Smooth muscle cell (in vitro differentiated cells): ENCODE measurements around the gene DCDC2C. TPM values are rescaled to one million over a fixed set of nuclear protein-coding genes. Genes with fewer than 3 reads are reported as not detected.

Experiments used
- DNase-seq: peaks from one replicate; lab custom pipeline; 2025; ENCODE audit not compliant: unreplicated experiment; lab: John Stamatoyannopoulos, UW
- H2AFZ ChIP-seq: fragments of 200-600 bp; sonication (generic); 2 replicates; pipeline ENCODE4 v1.6.0; 2016; ENCODE audit warnings: antibody characterized with exemption, low read depth, mild to moderate bottlenecking
- H3F3A ChIP-seq: fragments of 200-600 bp; sonication (generic); 2 replicates; pipeline ENCODE4 v1.6.0; 2017; ENCODE audit warnings: antibody characterized with exemption, low read depth
- H3K27ac ChIP-seq: fragments of 200-600 bp; sonication (generic); 2 replicates; pipeline ENCODE4 v1.5.1; 2016; ENCODE audit warnings: low read depth, mild to moderate bottlenecking
- H3K27me3 ChIP-seq: fragments of 200-600 bp; sonication (generic); 2 replicates; pipeline ENCODE4 v1.6.1; 2016; ENCODE audit warnings: low read depth, mild to moderate bottlenecking
- H3K36me3 ChIP-seq: fragments of 200-600 bp; sonication (generic); 2 replicates; pipeline ENCODE4 v1.5.1; 2016; ENCODE audit warnings: low read depth
- H3K4me1 ChIP-seq: fragments of 200-600 bp; sonication (generic); 2 replicates; pipeline ENCODE4 v1.5.1; 2016; ENCODE audit warnings: low read depth
- H3K4me2 ChIP-seq: fragments of 200-600 bp; sonication (generic); 2 replicates; pipeline ENCODE4 v1.6.0; 2016; ENCODE audit warnings: mild to moderate bottlenecking
- H3K4me3 ChIP-seq: fragments of 200-600 bp; sonication (generic); 2 replicates; pipeline ENCODE4 v1.5.1; 2016; ENCODE audit warnings: mild to moderate bottlenecking
- H3K79me2 ChIP-seq: fragments of 200-600 bp; sonication (generic); 2 replicates; pipeline ENCODE4 v1.6.0; 2016; ENCODE audit warnings: low read depth, mild to moderate bottlenecking
- H3K9ac ChIP-seq: fragments of 200-600 bp; sonication (generic); 2 replicates; pipeline ENCODE4 v1.6.0; 2016; ENCODE audit warnings: low read depth
- H3K9me3 ChIP-seq: fragments of 200-600 bp; sonication (generic); replicated peaks from 2 replicates; pipeline ENCODE4 v1.5.1; 2016; ENCODE audit warnings: low read depth
- H4K20me1 ChIP-seq: fragments of 200-600 bp; sonication (generic); 2 replicates; pipeline ENCODE4 v1.6.0; 2016; ENCODE audit warnings: low read depth
- CTCF ChIP-seq: fragments of 200-600 bp; sonication (generic); IDR thresholded peaks from 2 replicates; pipeline ENCODE4 v1.5.1; 2017; ENCODE audit warnings: borderline replicate concordance, mild to moderate bottlenecking, antibody characterized with exemption; ENCODE audit not compliant: insufficient read depth, poor library complexity, severe bottlenecking
- WGBS: methylation state at CpG from one replicate; pipeline ENCODE4 v1.1.7; 2016; ENCODE audit warnings: low lambda C conversion rate; 5-methylcytosine and 5-hydroxymethylcytosine counted together
- polyA plus RNA-seq: library from polyadenylated mRNA; unstranded; fragments of >200 nt; fragmentation: Nextera tagmentation; extraction: Ambion mirVana; gene quantifications from 2 replicates; pipeline ENCODE4 v1.2.1, GENCODE V29; 2016
- total RNA-seq: library from RNA; depleted of rRNA; stranded (reverse); fragments of >200 nt; gene quantifications from 2 replicates; pipeline ENCODE4 v1.2.3, GENCODE V29; 2014

DCDC2C gene
- total RNA-seq = not detected in 2 replicates
- polyA plus RNA-seq = not detected in 2 replicates

DNA sequence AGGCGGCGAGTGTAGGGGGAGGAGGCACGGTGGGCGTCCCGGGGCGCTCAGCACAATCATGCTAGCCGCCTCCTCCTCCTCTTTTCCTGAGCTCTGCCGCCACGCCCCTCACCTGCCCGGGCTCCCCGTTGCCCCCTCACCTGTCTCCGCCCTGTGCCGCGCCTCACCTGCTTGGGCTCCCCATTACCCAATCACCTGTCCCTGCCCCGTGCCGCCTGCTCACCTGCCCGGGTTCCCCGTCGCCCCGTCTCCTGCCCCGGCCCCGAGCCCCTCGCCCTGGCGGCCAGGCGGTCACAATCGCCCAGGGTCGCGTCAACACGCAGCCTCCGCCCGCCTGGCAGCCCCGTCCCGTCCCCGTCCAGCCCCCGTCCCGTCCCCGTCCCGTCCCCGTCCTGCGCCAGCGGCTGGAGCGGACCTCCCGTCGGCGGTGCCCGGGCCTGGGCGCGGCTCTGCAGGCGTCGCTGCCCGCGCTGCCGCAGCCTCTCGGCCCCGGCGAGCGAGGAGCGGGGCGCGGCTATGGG lies at the start of gene DCDC2C:
Gene DCDC2C (plus strand): TSS at position 340 of the 521 bp plus-strand sequence. CDS start 177 bp downstream, at position 517.
- Histone ChIP-seq H3K27ac (no peak within 1 kb of the TSS), H3K9me3 (no peaks in the 10 kb centered on the region), H3K36me3 (no peaks in the 10 kb centered on the region), H3K4me1 (peaks cover 3% of the 10 kb centered on the region), H2AFZ (no peak within 1 kb of the TSS), H3K9ac (no peak within 1 kb of the TSS), H4K20me1 (no peaks in the 10 kb centered on the region), H3K79me2 (no peaks in the 10 kb centered on the region), H3F3A (no peaks in the 10 kb centered on the region), H3K27me3 (no peaks in the 10 kb centered on the region), H3K4me2 (no peak within 1 kb of the TSS), H3K4me3 (no peak within 1 kb of the TSS)
- no peak for DNase-seq
- 100% methylated on average over 10 of the region's 60 CpGs for WGBS
- TF ChIP-seq CTCF = no peak

DNA sequence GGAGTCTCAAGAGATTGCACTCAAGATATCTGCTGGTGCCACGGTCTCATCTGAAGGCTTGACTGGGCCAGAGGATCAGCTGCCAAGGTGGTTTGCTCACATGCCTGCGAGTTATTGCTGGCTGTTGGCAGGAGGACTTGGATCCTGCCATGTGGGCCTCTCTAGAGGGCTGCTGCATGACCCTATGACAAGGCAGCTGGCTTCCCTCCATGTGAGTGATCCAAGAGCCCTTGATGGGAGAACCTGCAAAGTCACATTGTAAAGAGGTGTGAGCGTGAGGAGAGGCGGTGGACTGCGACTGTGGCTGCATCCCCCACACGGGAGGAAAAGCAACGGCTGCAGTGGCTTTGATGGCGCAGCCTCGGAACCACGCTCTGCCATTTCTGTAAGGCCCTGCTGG lies 49.4 kb upstream of the DCDC2C start:
- no peak for TF ChIP-seq CTCF
- WGBS = 96% methylated on average over 10 of the region's 10 CpGs
- H4K20me1 ChIP-seq = no peaks in the 10 kb centered on the region

DNA sequence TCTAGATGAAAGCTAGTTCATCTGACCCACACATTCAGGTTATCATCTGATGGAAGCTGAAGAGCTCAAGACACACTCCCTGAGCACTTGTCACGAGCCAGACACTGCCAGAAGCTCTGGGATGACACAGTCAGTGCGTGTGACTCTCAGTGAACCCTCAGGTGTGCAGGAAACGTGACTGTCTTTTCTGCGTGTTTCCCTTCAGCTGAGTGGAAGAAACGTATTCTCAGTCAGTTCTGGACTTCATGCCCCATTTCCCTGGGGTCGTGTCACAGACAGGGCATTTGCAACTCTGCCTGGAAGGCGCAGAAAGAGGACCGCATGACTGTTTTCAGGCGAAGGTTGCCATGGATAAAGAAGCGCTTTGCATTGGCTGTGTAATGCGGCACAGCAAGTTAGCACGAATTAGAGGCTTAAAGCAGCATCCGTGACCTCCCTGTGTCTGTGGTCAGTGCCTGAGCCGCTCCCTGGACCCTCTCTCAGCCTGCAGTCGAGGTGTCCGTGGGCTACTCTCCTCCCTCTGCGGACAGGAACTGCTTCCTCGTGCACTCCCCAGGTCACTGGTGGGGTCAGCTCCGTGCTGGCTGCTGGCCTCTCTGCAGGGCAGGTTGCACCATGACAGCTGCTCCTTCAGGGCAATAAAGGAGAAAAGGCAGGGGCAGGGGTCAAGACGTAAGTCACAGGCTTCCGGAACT lies 48.7 kb upstream of the DCDC2C start:
- Histone ChIP-seq H2AFZ (no peak overlapping the region), H3K9ac (no peak overlapping the region), H3K79me2 (no peaks in the 10 kb centered on the region), H4K20me1 (no peaks in the 10 kb centered on the region), H3F3A (peaks cover 4% of the 10 kb centered on the region), H3K27me3 (no peaks in the 10 kb centered on the region), H3K4me2 (no peak overlapping the region), H3K9me3 (no peaks in the 10 kb centered on the region), H3K27ac (no peak overlapping the region), H3K4me1 (peaks cover 21% of the 10 kb centered on the region), H3K36me3 (no peaks in the 10 kb centered on the region), H3K4me3 (no peak overlapping the region)
- DNase-seq = no peak
- WGBS = 90% methylated on average over 21 of the region's 21 CpGs
- TF ChIP-seq CTCF = no peak

More for the DNA sequence above, 49.4 kb upstream of the DCDC2C start:
- Histone ChIP-seq H3K4me2 (no peak overlapping the region), H3K9me3 (no peaks in the 10 kb centered on the region), H3K9ac (no peak overlapping the region), H3K4me3 (no peak overlapping the region), H2AFZ (no peak overlapping the region), H3K36me3 (no peaks in the 10 kb centered on the region), H3K79me2 (no peaks in the 10 kb centered on the region), H3K27me3 (no peaks in the 10 kb centered on the region), H3K27ac (no peak overlapping the region), H3F3A (peaks cover 4% of the 10 kb centered on the region), H3K4me1 (peaks cover 14% of the 10 kb centered on the region)
- DNase-seq = no peak
